NB4 (cell line): ENCODE data around the gene KCNC2.

Experiments used
- MAX ChIP-seq: IDR thresholded peaks from 2 replicates; pipeline ENCODE4 v1.6.1; 2011; ENCODE audit warnings: low read depth, low read length
- MYC ChIP-seq: IDR thresholded peaks from 2 replicates; pipeline ENCODE4 v1.6.1; 2011; ENCODE audit warnings: low read depth, low read length
- POLR2A ChIP-seq: IDR thresholded peaks from 2 replicates; pipeline ENCODE4 v1.6.1; 2011; ENCODE audit warnings: mild to moderate bottlenecking; ENCODE audit not compliant: insufficient read length; ENCODE audit errors: extremely low read depth
- TF ChIP-seq, protein P1 (sequence below): IDR thresholded peaks from one replicate; pipeline ENCODE4 v1.5.1; 2012; ENCODE audit warnings: low read depth, low read length

DNA sequence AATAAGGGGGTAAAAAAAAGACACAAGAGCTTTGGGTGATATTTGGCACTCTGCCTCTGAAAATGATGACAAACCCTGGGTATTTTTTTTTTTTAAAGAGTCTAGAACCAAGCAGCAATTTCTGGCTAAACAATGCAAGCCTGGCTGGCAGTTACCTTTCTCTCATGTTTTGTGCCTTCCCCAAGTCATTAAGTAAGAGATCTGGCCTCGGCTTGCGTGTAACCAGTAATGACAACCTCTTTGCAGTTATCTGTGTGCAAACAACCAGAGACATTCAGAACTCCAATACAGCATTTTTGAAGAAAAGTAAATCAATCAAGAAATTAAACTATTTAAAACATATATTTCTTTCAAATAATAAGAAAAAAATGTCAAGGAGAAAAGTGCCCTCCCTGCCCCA is 167.5 kb downstream of the KCNC2 start:
- TF ChIP-seq, protein P1, sequence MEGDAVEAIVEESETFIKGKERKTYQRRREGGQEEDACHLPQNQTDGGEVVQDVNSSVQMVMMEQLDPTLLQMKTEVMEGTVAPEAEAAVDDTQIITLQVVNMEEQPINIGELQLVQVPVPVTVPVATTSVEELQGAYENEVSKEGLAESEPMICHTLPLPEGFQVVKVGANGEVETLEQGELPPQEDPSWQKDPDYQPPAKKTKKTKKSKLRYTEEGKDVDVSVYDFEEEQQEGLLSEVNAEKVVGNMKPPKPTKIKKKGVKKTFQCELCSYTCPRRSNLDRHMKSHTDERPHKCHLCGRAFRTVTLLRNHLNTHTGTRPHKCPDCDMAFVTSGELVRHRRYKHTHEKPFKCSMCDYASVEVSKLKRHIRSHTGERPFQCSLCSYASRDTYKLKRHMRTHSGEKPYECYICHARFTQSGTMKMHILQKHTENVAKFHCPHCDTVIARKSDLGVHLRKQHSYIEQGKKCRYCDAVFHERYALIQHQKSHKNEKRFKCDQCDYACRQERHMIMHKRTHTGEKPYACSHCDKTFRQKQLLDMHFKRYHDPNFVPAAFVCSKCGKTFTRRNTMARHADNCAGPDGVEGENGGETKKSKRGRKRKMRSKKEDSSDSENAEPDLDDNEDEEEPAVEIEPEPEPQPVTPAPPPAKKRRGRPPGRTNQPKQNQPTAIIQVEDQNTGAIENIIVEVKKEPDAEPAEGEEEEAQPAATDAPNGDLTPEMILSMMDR, result no peak
- no peak for TF ChIP-seq POLR2A
- TF ChIP-seq MAX, result no peak
- TF ChIP-seq MYC, result no peak
